OCI-LY3 (cell line): ENCODE measurements around the gene KRTAP26-1.

Experiments used
- H2AFZ ChIP-seq: fragments of 200-600, 300-600 bp; shearing (Covaris generic); 2 replicates; pipeline ENCODE4 v1.6.0; 2014; ENCODE audit warnings: antibody characterized with exemption, low read depth, low read length
- H3K27ac ChIP-seq: fragments of 200-600, 300-600 bp; sonication (generic); 2 replicates; pipeline ENCODE4 v1.5.1; 2014; ENCODE audit warnings: mild to moderate bottlenecking, low read length, moderate library complexity, mixed read lengths
- H3K27me3 ChIP-seq: fragments of 200-600, 300-600 bp; sonication (generic); 2 replicates; pipeline ENCODE4 v1.6.1; 2014; ENCODE audit warnings: low read depth, low read length, mixed read lengths
- H3K36me3 ChIP-seq: fragments of 200-600, 300-600 bp; sonication (generic); replicated peaks from 2 replicates; pipeline ENCODE3; 2014; ENCODE audit warnings: low read depth, low read length, mixed read lengths
- H3K4me1 ChIP-seq: fragments of 300-600, 200-600 bp; sonication (generic); 2 replicates; pipeline ENCODE4 v1.6.1; 2014; ENCODE audit warnings: low read length, mixed read lengths
- H3K4me2 ChIP-seq: fragments of 200-600, 300-600 bp; sonication (generic); 2 replicates; pipeline ENCODE4 v1.6.1; 2014; ENCODE audit warnings: low read length, mixed read lengths
- H3K4me3 ChIP-seq: fragments of 300-600, 200-600 bp; sonication (generic); 2 replicates; pipeline ENCODE4 v1.5.1; 2014; ENCODE audit warnings: antibody characterized with exemption, mild to moderate bottlenecking, low read length, moderate library complexity
- H3K79me2 ChIP-seq: fragments of 300-600, 200-600 bp; shearing (Covaris generic); 2 replicates; pipeline ENCODE4 v1.6.1; 2014; ENCODE audit warnings: mild to moderate bottlenecking, low read length, mixed read lengths
- H3K9ac ChIP-seq: fragments of 300-600, 200-600 bp; shearing (Covaris generic); 2 replicates; pipeline ENCODE4 v1.6.0; 2014; ENCODE audit warnings: mild to moderate bottlenecking, low read length, moderate library complexity
- H3K9me3 ChIP-seq: fragments of 200-600, 300-600 bp; shearing (Covaris generic); 2 replicates; pipeline ENCODE4 v1.6.1; 2014; ENCODE audit warnings: low read length, mixed read lengths; ENCODE audit not compliant: insufficient read depth
- H4K20me1 ChIP-seq: fragments of 200-600, 300-600 bp; sonication (generic); 2 replicates; pipeline ENCODE4 v1.6.1; 2016; ENCODE audit warnings: low read length, mixed read lengths; ENCODE audit not compliant: insufficient read depth
- CTCF ChIP-seq: fragments of 200-600, 300-600 bp; sonication (generic); IDR thresholded peaks from 2 replicates; pipeline ENCODE4 v1.5.1; 2014; ENCODE audit warnings: antibody characterized with exemption, low read length, low read depth
- EZH2phosphoT487 ChIP-seq: fragments of 200-600 bp; shearing (Covaris generic); IDR thresholded peaks from 2 replicates; pipeline ENCODE4 v1.6.1; 2018; ENCODE audit warnings: antibody characterized with exemption, mixed run types, low read depth

The KRTAP26-1 gene

DNA sequence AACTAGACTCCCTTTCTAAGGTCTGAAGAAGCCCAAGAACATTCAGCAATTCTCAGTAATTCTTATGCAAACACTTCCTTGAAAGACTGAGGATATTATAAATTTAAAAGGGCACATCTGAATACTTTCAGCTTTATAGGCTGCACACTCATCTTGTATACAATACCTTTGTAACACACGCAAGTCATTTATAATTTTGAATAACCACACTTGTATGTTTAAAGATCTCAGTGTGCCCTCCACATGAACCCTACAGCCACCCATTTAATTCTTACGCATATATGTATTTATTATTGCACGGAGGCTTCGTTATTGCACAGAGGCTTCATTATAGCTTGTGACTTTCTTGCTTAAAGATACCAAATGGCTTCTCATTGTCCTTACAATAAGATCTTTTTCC, 18.6 kb upstream of the KRTAP26-1 start:
- no peak overlapping the region for H3K4me2 ChIP-seq
- no peak overlapping the region for H2AFZ ChIP-seq
- H3K4me3 ChIP-seq: no peak overlapping the region
- no peaks in the 10 kb centered on the region for H3K9me3 ChIP-seq
- no peaks in the 10 kb centered on the region for H3K27me3 ChIP-seq
- TF ChIP-seq CTCF (no peak), EZH2phosphoT487 (no peak)
- no peaks in the 10 kb centered on the region for H3K36me3 ChIP-seq
- H3K27ac ChIP-seq: no peak overlapping the region
- no peak overlapping the region for H3K9ac ChIP-seq
- H4K20me1 ChIP-seq: no peaks in the 10 kb centered on the region
- no peaks in the 10 kb centered on the region for H3K79me2 ChIP-seq
- H3K4me1 ChIP-seq: no peaks in the 10 kb centered on the region

- TF ChIP-seq CTCF: no peak
- TF ChIP-seq EZH2phosphoT487: no peak
- H3K27ac ChIP-seq: no peak overlapping the region
- no peak overlapping the region for H3K4me2 ChIP-seq
- H2AFZ ChIP-seq: no peak overlapping the region
- no peak overlapping the region for H3K4me3 ChIP-seq
- no peak overlapping the region for H3K9ac ChIP-seq
- no peaks in the 10 kb centered on the region for H4K20me1 ChIP-seq
- no peaks in the 10 kb centered on the region for H3K27me3 ChIP-seq
- H3K4me1 ChIP-seq: no peaks in the 10 kb centered on the region
- H3K36me3 ChIP-seq: no peaks in the 10 kb centered on the region
- H3K9me3 ChIP-seq: no peaks in the 10 kb centered on the region
- H3K79me2 ChIP-seq: no peaks in the 10 kb centered on the region
These were observed 17.7 kb upstream of the KRTAP26-1 start for GRCh38 chr21:30337772-30338171.

DNA sequence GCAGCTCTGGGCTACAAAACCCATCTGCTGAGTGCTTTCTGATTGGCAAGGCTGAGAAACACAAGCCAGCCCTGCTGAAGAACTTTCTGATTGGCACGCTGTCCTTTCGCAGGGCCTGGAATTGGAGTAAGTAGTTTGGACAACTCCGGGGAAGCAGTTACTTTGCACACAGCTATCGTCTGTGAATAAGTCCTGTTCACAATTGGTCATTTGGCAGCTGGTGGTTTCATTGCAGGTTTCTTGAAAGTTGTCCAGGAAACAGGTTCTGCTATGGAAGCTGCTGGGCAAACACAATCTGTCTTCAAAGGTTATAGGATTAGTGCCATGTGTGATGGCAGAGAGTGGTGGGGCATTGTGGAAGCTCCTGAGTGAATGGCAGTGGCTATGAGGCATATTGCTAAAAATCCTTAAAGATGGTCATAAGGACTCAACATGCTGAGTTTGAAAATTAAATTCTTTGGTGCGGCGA, 17.2 kb upstream of the KRTAP26-1 start, which contains the start of gene KRTAP27-1:
Gene KRTAP27-1 (minus strand): TSS at position 419 of the 469 bp plus-strand sequence. CDS start 26 bp downstream, at position 393.
- Histone ChIP-seq H3K27me3 (no peaks in the 10 kb centered on the region), H3K4me3 (no peak within 1 kb of the TSS), H3K9me3 (no peaks in the 10 kb centered on the region), H3K27ac (no peak within 1 kb of the TSS), H3K4me2 (no peak within 1 kb of the TSS), H2AFZ (no peak within 1 kb of the TSS), H3K79me2 (no peaks in the 10 kb centered on the region), H4K20me1 (no peaks in the 10 kb centered on the region), H3K9ac (no peak within 1 kb of the TSS), H3K36me3 (no peaks in the 10 kb centered on the region), H3K4me1 (no peaks in the 10 kb centered on the region)
- TF ChIP-seq CTCF (no peak), EZH2phosphoT487 (no peak)

DNA sequence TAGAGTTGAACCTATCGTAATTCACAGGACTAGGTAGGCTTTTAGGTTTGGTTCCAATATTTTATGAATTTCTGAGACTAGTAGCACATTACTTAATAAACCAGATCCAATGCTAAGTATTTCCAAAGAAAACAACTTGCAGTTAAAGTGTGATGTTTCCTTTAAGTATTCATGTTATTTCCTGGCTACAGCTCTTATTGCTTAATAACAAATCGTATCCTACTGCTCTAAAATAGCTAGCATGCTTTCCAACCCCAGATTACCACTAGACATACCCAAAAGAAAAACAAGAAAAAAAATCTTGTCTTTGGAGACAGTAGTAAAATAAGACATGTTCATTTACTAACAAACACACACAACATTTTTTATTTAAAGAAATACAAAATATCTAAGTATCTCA, 16.5 kb upstream of the KRTAP26-1 start:
- no peak for TF ChIP-seq CTCF
- TF ChIP-seq EZH2phosphoT487: no peak
- Histone ChIP-seq H3K4me3 (no peak overlapping the region), H4K20me1 (no peaks in the 10 kb centered on the region), H3K27ac (no peak overlapping the region), H3K27me3 (no peaks in the 10 kb centered on the region), H3K4me2 (no peak overlapping the region), H3K9ac (no peak overlapping the region), H2AFZ (no peak overlapping the region), H3K79me2 (no peaks in the 10 kb centered on the region), H3K4me1 (no peaks in the 10 kb centered on the region), H3K9me3 (no peaks in the 10 kb centered on the region), H3K36me3 (no peaks in the 10 kb centered on the region)
